ENCODE data around the gene KCTD13. TPM values are rescaled to one million over a fixed set of nuclear protein-coding genes. Genes with fewer than 3 reads are reported as not detected.
"Not testable (repeated sequence)": the region's sequence is repeated elsewhere in the genome, so short reads cannot be mapped to it uniquely, and the experiment has no call there.

KCTD13 gene
- total RNA-seq, 4 donors from 2014 or later, result 12.0 to 30.7 (median 20.1) TPM

DNA sequence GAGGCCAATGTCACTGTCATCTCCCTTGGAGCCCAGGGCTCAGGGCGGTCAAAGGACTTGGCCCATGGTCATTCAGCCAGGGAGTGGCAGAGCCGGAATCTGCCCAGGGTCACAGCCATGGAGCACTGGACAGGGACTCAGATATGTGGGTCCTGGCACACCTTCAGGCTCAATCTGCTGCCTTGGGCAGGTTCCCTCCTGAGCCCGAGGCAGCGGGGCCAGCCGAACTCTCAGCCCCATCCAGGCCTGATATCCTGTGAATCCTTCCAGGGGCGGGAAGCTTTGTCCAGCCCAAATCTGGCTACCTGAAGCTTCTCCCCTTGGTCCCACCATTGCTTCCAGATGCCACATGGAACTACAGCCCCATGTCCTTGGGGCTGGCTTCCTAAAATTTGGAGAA, 50.8 kb downstream of the KCTD13 start:
- ATAC-seq, result no peak
- Histone ChIP-seq H3K4me1 (peaks cover 0 to 16% (median 0%) of the 10 kb centered on the region in 3 donors), H3K27me3 (peaks cover 57% of the 10 kb centered on the region), H3K27ac (no peak overlapping the region), H3K9me3 (no peaks in the 10 kb centered on the region), H3K36me3 (no peaks in the 10 kb centered on the region), H3K4me3 (no peak overlapping the region)
- TF ChIP-seq POLR2A (IDR thresholded peaks at IDR 0.05) (no peak), POLR2AphosphoS5 (IDR thresholded peaks at IDR 0.05) (no peak), EP300 (IDR thresholded peaks at IDR 0.05) (no peak)
- TF ChIP-seq, protein P1, sequence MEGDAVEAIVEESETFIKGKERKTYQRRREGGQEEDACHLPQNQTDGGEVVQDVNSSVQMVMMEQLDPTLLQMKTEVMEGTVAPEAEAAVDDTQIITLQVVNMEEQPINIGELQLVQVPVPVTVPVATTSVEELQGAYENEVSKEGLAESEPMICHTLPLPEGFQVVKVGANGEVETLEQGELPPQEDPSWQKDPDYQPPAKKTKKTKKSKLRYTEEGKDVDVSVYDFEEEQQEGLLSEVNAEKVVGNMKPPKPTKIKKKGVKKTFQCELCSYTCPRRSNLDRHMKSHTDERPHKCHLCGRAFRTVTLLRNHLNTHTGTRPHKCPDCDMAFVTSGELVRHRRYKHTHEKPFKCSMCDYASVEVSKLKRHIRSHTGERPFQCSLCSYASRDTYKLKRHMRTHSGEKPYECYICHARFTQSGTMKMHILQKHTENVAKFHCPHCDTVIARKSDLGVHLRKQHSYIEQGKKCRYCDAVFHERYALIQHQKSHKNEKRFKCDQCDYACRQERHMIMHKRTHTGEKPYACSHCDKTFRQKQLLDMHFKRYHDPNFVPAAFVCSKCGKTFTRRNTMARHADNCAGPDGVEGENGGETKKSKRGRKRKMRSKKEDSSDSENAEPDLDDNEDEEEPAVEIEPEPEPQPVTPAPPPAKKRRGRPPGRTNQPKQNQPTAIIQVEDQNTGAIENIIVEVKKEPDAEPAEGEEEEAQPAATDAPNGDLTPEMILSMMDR (IDR thresholded peaks at IDR 0.05), result no peak
- 89 to 100% methylated on average over 1 to 3 of the region's 6 CpGs for WGBS, 2 donors (ENCODE audit: low coverage in 1 of 2)

DNA sequence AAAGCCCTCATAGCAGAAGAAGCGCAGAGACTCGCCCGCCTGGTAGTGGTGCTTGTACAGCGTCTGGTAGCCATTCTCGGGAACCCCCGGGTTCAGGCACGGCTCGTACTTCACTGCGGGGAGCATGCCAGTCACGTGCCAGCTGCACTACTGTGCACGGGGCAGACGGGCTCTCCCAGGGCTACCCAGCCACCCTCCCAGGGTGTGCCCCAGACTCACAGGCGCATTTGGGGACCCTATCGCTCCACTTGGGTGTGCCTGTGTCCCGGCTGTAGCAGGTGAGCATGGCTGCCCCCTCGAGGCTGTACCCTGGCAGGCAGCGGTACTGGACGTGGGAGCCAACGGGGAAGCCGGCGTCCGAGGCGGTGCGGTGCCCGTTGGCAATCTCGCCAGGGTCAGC, 52.7 kb downstream of the KCTD13 start:
- Histone ChIP-seq H3K9me3 (no peaks in the 10 kb centered on the region), H3K4me3 (no peak overlapping the region), H3K36me3 (no peaks in the 10 kb centered on the region), H3K4me1 (peaks cover 0 to 16% (median 0%) of the 10 kb centered on the region in 3 donors), H3K27me3 (peaks cover 38% of the 10 kb centered on the region), H3K27ac (no peak overlapping the region)
- no peak for TF ChIP-seq EP300 (IDR thresholded peaks at IDR 0.05)
- no peak for TF ChIP-seq POLR2AphosphoS5 (IDR thresholded peaks at IDR 0.05)
- no peak for TF ChIP-seq POLR2A (IDR thresholded peaks at IDR 0.05)
- TF ChIP-seq, protein P1 (IDR thresholded peaks at IDR 0.05), result no peak
- no CpG with 5 or more reads among the region's 26 CpGs for WGBS, 2 donors (ENCODE audit: low coverage in 1 of 2)
- no peak for ATAC-seq

DNA sequence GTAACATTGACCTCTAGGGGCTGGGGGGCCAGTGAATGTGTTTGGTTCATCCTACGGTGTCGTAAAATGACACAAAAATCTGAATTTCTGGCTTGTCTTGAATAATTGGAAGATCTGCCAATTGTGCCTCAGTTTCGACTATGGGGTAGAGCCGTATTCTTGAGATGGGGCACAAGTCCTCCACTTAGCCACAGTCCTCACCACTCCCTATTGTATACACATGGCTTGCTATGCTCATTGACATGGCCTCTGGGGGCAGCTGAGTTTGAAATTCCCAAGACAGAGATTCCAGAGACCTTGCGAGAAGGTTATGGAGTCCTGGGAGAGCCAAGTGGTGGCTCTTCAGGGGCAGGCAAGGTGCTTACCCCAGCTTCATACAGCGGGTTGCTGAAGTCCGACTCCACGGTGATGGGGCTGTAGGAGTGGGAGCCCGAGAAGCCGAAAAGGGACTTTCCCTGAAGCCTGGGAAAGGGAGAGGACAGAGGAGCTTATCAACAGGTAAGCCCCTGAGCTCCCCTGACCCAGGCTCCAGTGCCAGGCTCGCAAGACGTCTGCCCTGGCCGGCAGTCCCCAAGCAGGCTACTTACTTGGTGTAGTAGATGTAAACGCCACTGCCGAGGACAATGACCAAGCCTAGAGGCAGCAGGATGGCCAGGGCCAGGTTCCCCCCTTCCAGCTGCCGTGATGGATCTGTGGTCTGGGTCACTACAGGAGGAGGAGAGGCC, 54.0 kb downstream of the KCTD13 start:
- WGBS, 2 donors (ENCODE audit: low coverage in 1 of 2), result no CpG with 5 or more reads among the region's 16 CpGs
- TF ChIP-seq POLR2AphosphoS5 (IDR thresholded peaks at IDR 0.05) (no peak), POLR2A (IDR thresholded peaks at IDR 0.05) (no peak), EP300 (IDR thresholded peaks at IDR 0.05) (no peak)
- TF ChIP-seq, protein P1 (IDR thresholded peaks at IDR 0.05), result no peak
- no peak overlapping the region for H3K27ac ChIP-seq
- no peaks in the 10 kb centered on the region for H3K9me3 ChIP-seq
- no peaks in the 10 kb centered on the region for H3K36me3 ChIP-seq
- ATAC-seq, result no peak
- no peak overlapping the region for H3K4me3 ChIP-seq
- peaks cover 0 to 9% (median 0%) of the 10 kb centered on the region in 3 donors for H3K4me1 ChIP-seq
- H3K27me3 ChIP-seq, result peaks cover 30% of the 10 kb centered on the region

DNA sequence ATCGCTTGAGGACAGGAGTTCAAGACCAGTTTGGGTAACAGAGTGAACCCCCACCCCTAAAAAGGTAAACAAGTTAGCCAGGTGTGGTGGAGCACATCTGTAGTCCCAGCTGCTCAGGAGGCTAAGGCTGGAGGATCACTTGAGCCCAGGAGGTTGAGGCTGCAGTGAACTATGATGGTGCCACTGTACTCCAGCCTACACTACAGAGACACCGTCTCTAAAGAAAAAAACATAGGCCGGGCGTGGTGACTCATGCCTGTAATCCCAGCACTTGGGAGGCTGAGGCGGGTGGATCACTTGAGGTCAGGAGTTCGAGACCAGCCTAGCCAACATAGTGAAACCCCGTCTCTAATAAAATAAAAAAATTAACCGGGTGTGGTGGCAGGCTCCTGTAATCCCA, 57.0 kb downstream of the KCTD13 start:
- not testable (repeated sequence) for H3K9me3 ChIP-seq, H3K4me1 ChIP-seq, ATAC-seq, H3K36me3 ChIP-seq, H3K27me3 ChIP-seq, H3K27ac ChIP-seq, H3K4me3 ChIP-seq
- WGBS, 2 donors (ENCODE audit: low coverage in 1 of 2), result 80 to 89% methylated on average over 3 to 7 of the region's 8 CpGs

DNA sequence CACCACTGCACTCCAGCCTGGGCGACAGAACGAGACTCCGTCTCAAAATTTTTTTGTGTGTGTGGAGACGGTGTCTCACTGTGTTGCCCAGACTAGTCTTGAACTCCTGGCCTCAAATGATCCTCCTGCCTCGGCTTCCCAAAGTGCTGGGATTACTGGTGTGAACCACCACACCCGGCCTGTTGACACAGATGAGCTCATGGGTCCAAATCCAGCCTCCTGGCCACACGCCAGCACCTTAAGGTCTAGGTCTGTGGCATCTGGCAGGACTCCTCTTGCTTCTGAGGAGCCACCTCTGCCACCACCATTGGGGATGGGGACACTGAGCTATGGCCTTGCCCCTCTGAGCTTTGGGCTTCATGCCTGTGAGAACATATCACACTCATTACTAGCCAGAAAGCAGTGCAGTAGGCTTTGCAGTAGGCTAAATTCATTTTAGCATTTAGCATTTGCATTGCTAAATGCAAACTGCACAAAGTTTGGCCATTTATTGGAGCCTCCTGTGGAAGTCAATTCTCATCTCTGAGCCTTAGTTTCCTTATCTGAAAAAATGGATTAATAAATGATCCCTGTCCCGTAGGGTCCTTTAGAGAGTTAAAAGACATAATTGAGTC, 57.5 kb downstream of the KCTD13 start:
- no peak for ATAC-seq
- Histone ChIP-seq H3K27ac (no peak overlapping the region), H3K9me3 (no peaks in the 10 kb centered on the region), H3K36me3 (no peaks in the 10 kb centered on the region), H3K4me3 (no peak overlapping the region), H3K27me3 (peaks cover 5% of the 10 kb centered on the region), H3K4me1 (peaks cover 0 to 6% (median 0%) of the 10 kb centered on the region in 3 donors)
- 44 to 83% methylated on average over 1 of the region's 8 CpGs for WGBS, 2 donors (ENCODE audit: low coverage in 1 of 2)
- no peak for TF ChIP-seq EP300 (IDR thresholded peaks at IDR 0.05)
- TF ChIP-seq, protein P1 (IDR thresholded peaks at IDR 0.05), result no peak
- no peak for TF ChIP-seq POLR2A (IDR thresholded peaks at IDR 0.05)
- no peak for TF ChIP-seq POLR2AphosphoS5 (IDR thresholded peaks at IDR 0.05)
